HG02852 (cell line): ENCODE measurements around the gene PTGS2.

Experiments
- ATAC-seq: cut with Tn5 transposase; IDR thresholded peaks from one replicate; pipeline ENCODE4 v1.9.1; 2021; ENCODE audit warnings: mild to moderate bottlenecking, moderate library complexity; ENCODE audit not compliant: unreplicated experiment

The PTGS2 gene

DNA sequence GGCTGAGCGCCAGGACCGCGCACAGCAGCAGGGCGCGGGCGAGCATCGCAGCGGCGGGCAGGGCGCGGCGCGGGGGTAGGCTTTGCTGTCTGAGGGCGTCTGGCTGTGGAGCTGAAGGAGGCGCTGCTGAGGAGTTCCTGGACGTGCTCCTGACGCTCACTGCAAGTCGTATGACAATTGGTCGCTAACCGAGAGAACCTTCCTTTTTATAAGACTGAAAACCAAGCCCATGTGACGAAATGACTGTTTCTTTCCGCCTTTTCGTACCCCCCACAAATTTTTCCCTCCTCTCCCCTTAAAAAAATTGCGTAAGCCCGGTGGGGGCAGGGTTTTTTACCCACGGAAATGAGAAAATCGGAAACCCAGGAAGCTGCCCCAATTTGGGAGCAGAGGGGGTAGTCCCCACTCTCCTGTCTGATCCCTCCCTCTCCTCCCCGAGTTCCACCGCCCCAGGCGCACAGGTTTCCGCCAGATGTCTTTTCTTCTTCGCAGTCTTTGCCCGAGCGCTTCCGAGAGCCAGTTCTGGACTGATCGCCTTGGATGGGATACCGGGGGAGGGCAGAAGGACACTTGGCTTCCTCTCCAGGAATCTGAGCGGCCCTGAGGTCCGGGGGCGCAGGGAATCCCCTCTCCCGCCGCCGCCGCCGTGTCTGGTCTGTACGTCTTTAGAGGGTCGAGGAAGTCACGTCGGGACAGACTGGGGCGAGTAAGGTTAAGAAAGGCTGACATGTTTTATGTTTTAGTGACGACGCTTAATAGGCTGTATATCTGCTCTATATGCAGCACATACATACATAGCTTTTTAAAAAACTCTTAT is at the start of gene PTGS2:
TSS of gene PTGS2 (minus strand) at position 179 of the 817 bp plus-strand sequence. CDS start at position 46, 133 bp downstream.
- ATAC-seq, result peak; percentile 93

- ATAC-seq, result peak; percentile 59
Measured at GRCh38 chr1:186722711-186723309, 42.6 kb upstream of the PTGS2 start.

GRCh38 chr1:186717286-186717685 is 37.1 kb upstream of the PTGS2 start:
- ATAC-seq, result no peak

DNA sequence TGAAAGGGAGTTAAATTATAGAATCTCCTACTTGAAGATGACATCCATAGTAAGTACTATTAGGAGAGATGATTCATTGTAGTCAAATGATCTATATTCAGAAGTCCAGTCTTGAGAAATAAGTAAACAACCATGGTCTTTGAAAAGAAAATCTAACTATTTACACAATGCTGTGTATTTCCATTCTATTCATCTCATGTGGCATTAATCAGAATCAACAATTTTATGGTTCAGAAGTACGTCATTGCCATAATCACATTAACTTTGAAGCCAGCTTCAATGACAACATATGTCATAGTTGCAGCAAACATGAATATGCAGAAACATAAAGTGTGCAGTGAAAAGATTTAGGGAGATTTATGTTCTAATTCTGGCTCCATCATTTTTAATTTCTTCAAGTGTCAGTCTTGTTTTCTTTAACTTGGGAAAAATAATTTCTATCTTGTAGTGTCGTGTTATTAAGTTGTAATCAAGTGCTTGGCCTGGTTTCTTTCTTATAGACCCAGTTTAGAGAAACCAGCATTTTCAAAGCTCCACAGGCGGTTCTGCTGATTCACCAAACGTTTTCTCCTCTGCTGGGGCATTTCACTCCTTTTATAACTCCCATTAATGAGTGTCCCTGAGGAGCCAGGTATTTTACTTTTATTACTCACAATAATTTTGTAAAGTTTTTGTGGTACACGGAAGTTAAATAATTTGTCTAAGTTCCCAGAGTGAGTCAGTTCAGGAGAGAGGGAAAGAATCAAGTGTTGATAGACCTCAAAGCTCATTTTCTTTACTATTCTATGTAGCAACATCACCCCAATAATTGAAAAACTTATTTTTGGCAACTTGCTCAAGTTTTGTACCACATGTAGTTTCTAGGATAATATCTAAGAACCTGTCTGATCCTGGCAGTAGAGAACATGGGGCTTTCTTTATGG is 35.9 kb upstream of the PTGS2 start:
- ATAC-seq, result no peak

GRCh38 chr1:186710696-186711095 is 30.5 kb upstream of the PTGS2 start:
- no peak for ATAC-seq

DNA sequence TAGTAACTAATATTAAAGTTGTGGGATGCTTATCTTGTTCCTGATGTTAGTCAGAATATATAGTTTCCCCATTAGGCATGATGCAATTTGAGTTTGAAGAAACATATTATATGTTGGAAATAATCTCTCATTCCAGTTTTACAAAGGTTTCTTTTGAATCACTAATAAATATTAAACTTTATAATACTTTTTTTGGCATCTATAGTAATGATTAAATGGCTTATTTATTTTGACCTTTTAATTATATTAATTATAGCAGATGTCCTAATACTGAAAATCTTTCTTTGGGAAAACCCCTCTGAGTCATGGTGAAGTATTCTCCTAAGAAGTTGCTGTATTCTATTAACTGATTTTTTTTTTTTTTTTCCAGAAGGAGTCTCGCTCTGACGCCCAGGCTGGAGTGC is 28.5 kb upstream of the PTGS2 start:
- no peak for ATAC-seq

GRCh38 chr1:186703209-186703766 is 23.1 kb upstream of the PTGS2 start:
- no peak for ATAC-seq

DNA sequence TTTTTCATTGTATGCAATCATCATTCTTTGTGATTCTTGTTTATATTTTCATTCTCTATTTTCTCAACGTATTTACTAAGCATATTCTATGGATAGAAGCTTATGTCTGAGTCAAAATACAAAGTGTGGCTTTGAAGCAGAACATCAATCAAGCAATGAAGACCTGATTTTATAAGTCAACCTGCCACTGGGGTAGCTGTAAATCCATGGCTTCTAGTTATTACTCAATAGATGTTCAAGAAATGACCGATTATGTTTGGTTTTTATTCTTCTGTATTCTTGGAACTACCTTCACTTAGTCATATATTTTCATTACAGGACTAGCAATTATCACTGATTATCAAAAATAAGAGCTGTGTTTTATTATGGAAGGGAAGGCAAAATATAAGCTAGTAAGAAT is 20.5 kb upstream of the PTGS2 start:
- no peak for ATAC-seq

GRCh38 chr1:186699519-186699918 is 19.3 kb upstream of the PTGS2 start:
- ATAC-seq, result no peak

DNA sequence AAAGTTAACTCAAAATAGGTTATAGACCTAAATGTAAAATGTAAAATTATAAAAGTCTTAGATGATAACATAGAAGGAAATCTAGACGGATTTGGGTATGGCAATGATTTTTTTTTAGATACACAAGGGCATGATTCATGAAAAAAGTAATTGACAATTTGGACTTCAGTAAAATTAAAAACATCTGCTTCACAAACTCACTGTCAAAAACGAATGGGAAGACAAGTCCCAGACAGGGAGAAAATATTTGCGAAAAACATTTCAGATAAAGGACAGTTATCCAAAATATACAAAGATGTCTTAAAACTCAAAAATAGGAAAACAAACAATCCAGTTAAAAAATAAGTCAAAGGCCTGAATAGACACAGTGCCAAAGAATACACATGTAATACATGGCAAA is 9.7 kb upstream of the PTGS2 start:
- ATAC-seq, result no peak

- no peak for ATAC-seq
Measured at GRCh38 chr1:186689376-186689775, 9.2 kb upstream of the PTGS2 start.

GRCh38 chr1:186683652-186684410 is 3.6 kb upstream of the PTGS2 start:
- ATAC-seq, result no peak

- ATAC-seq, result no peak
Measured at GRCh38 chr1:186682736-186683135, 2.5 kb upstream of the PTGS2 start.

GRCh38 chr1:186681801-186682200 is 1.6 kb upstream of the PTGS2 start:
- ATAC-seq, result no peak

GRCh38 chr1:186681121-186681520 is 898 bp upstream of the PTGS2 start:
- no peak for ATAC-seq

DNA sequence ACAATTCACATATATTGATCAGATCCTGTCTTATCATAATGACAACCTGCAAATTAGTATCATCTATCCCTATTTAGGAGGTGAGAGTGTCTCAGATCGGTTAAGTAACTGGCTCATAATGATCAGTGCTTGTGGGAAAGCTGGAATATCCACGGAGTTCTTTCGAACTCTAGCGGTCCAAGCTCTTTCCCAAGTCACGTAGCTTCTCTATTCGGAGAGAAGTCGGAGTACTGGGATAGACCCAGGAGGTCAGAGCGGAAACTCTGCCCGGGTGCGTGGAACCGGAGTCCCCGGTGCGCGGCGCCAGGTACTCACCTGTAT is 339 bp downstream of the PTGS2 start:
- no peak for ATAC-seq

DNA sequence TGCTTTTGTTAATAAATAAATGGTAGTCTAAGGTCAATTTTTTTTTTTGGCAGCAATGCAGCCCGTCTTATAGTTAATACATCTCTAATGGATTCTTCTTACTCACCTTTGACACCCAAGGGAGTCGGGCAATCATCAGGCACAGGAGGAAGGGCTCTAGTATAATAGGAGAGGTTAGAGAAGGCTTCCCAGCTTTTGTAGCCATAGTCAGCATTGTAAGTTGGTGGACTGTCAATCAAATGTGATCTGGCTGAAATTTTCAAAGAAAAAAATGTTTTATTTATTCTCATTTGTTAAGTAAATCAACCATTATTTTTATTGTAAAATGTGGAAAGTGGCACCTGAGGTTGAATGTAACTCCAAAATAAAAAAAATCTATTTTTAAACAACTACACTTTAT is 2.1 kb downstream of the PTGS2 start:
- no peak for ATAC-seq

DNA sequence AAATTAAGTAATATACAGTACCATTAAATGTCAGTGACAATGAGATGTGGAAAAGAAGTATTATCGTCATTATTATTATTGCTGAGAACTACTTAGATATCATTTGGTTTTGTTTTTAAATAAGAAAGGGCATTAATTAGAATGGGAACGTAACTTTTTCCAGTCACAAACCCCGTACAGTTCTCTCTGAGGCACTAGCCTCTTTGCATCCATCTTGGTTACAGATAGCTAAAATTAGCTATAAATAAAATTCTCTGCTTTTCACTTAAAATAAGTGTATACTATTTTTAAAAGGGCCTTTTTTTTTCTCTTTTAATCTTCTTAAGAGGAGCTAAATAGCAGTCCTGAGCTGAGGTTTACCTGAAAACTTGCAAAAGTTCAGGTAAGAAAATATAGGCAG is 7.6 kb downstream of the PTGS2 start:
- ATAC-seq, result no peak

GRCh38 chr1:186672131-186672530 is 8.1 kb downstream of the PTGS2 start:
- ATAC-seq, result no peak

GRCh38 chr1:186671136-186671825 is 8.9 kb downstream of the PTGS2 start:
- no peak for ATAC-seq
